MM.1S (cell line): ENCODE data around the gene SPACDR.

Source experiments
- DNase-seq: peaks from one replicate; pipeline ENCODE4 v3.0.0-alpha.2; 2015
- H2AFZ ChIP-seq: fragments of 300-600 bp; sonication (generic); 2 replicates; pipeline ENCODE4 v1.6.0; 2016; ENCODE audit warnings: antibody characterized with exemption, low read length
- H3F3A ChIP-seq: fragments of 300-600 bp; sonication (generic); 2 replicates; pipeline ENCODE4 v1.6.1; 2016; ENCODE audit warnings: mild to moderate bottlenecking, antibody characterized with exemption, low read length, moderate library complexity, mixed read lengths; ENCODE audit not compliant: insufficient read depth
- H3K27ac ChIP-seq: fragments of 300-600 bp; sonication (generic); 2 replicates; pipeline ENCODE4 v1.5.1; 2016; ENCODE audit warnings: mild to moderate bottlenecking, low read length
- H3K27me3 ChIP-seq: fragments of 300-600 bp; sonication (generic); replicated peaks from 2 replicates; pipeline ENCODE4 v1.6.0; 2016; ENCODE audit warnings: low read length; ENCODE audit not compliant: insufficient read depth
- H3K36me3 ChIP-seq: fragments of 300-600 bp; sonication (generic); replicated peaks from 2 replicates; pipeline ENCODE4 v1.6.1; 2016; ENCODE audit warnings: mild to moderate bottlenecking, low read length, mixed read lengths; ENCODE audit not compliant: insufficient read depth
- H3K4me1 ChIP-seq: fragments of 300-600 bp; sonication (generic); 2 replicates; pipeline ENCODE4 v1.6.1; 2016; ENCODE audit warnings: low read length, mixed read lengths
- H3K4me2 ChIP-seq: fragments of 300-600 bp; sonication (generic); 2 replicates; pipeline ENCODE4 v1.6.0; 2016; ENCODE audit warnings: low read depth, low read length
- H3K4me3 ChIP-seq: fragments of 300-600 bp; sonication (generic); 2 replicates; pipeline ENCODE4 v1.5.1; 2016; ENCODE audit warnings: low read length, mixed read lengths
- H3K79me2 ChIP-seq: fragments of 300-600 bp; sonication (generic); 2 replicates; pipeline ENCODE4 v1.6.1; 2016; ENCODE audit warnings: mixed run types, low read length, mixed read lengths
- H3K9ac ChIP-seq: fragments of 300-600 bp; sonication (generic); 2 replicates; pipeline ENCODE4 v1.6.1; 2016; ENCODE audit warnings: low read length, mixed read lengths
- H3K9me2 ChIP-seq: fragments of 300-600 bp; sonication (generic); replicated peaks from 2 replicates; pipeline ENCODE4 v1.6.1; 2016; ENCODE audit warnings: mild to moderate bottlenecking, low read length, mixed read lengths; ENCODE audit not compliant: insufficient read depth
- H3K9me3 ChIP-seq: fragments of 300-600 bp; sonication (generic); replicated peaks from 2 replicates; pipeline ENCODE4 v1.6.1; 2016; ENCODE audit warnings: mild to moderate bottlenecking, low read length, mixed read lengths; ENCODE audit not compliant: insufficient read depth
- H4K20me1 ChIP-seq: fragments of 300-600 bp; sonication (generic); 2 replicates; pipeline ENCODE4 v1.6.1; 2016; ENCODE audit warnings: mild to moderate bottlenecking, low read length, moderate library complexity, mixed read lengths; ENCODE audit not compliant: insufficient read depth
- CTCF ChIP-seq: fragments of 300-600 bp; sonication (generic); IDR thresholded peaks from 2 replicates; pipeline ENCODE4 v1.5.1; 2016; ENCODE audit warnings: antibody characterized with exemption, low read length, mixed read lengths
- EZH2 ChIP-seq: fragments of 300-600 bp; sonication (generic); optimal IDR thresholded peaks from 2 replicates; pipeline ENCODE3; 2017; ENCODE audit warnings: low read depth, mild to moderate bottlenecking, antibody characterized with exemption, low read length, mixed read lengths
- EZH2phosphoT487 ChIP-seq: fragments of 300-600 bp; sonication (generic); IDR thresholded peaks from 2 replicates; pipeline ENCODE4 v1.6.1; 2018; ENCODE audit warnings: antibody characterized with exemption, low read length

Gene SPACDR

GRCh38 chr7:100472854-100473499 is 8.9 kb upstream of the SPACDR start:
- H3F3A ChIP-seq, result no peaks in the 10 kb centered on the region; the same call in 1 of the 2 replicates
- no peak for DNase-seq
- TF ChIP-seq EZH2phosphoT487 (no peak), CTCF (no peak), EZH2 (no peak)
- no peak overlapping the region for H3K27ac ChIP-seq
- no peaks in the 10 kb centered on the region for H3K36me3 ChIP-seq
- no peak overlapping the region for H3K9ac ChIP-seq
- no peaks in the 10 kb centered on the region for H3K9me3 ChIP-seq
- H3K4me1 ChIP-seq, result 0 out of 2 replicates have a peak, but pooled peaks cover 5% of the 10 kb centered on the region
- no peak overlapping the region for H3K4me2 ChIP-seq
- no peak overlapping the region for H2AFZ ChIP-seq
- no peaks in the 10 kb centered on the region for H3K27me3 ChIP-seq
- no peaks in the 10 kb centered on the region for H4K20me1 ChIP-seq
- H3K4me3 ChIP-seq, result no peak overlapping the region
- H3K9me2 ChIP-seq, result no peaks in the 10 kb centered on the region
- H3K79me2 ChIP-seq, result peaks cover 29% of the 10 kb centered on the region

GRCh38 chr7:100472121-100472851 is 8.2 kb upstream of the SPACDR start:
- 0 out of 2 replicates have a peak, but pooled peaks cover 3% of the 10 kb centered on the region for H3K4me1 ChIP-seq
- no peak overlapping the region for H3K27ac ChIP-seq
- no peak for TF ChIP-seq CTCF
- TF ChIP-seq EZH2, result no peak
- TF ChIP-seq EZH2phosphoT487, result no peak
- no peaks in the 10 kb centered on the region for H3K27me3 ChIP-seq
- H3K79me2 ChIP-seq, result peaks cover 22% of the 10 kb centered on the region
- no peak for DNase-seq
- H3K4me3 ChIP-seq, result no peak overlapping the region
- H3K36me3 ChIP-seq, result no peaks in the 10 kb centered on the region
- no peak overlapping the region for H3K9ac ChIP-seq
- H3F3A ChIP-seq, result no peaks in the 10 kb centered on the region; the same call in 1 of the 2 replicates
- no peaks in the 10 kb centered on the region for H4K20me1 ChIP-seq
- H3K4me2 ChIP-seq, result no peak overlapping the region
- no peaks in the 10 kb centered on the region for H3K9me3 ChIP-seq
- no peaks in the 10 kb centered on the region for H3K9me2 ChIP-seq
- no peak overlapping the region for H2AFZ ChIP-seq

- Histone ChIP-seq H3K27ac (no peak overlapping the region), H3K9me2 (no peaks in the 10 kb centered on the region), H3F3A (no peaks in the 10 kb centered on the region; the same call in 1 of the 2 replicates), H2AFZ (no peak overlapping the region), H3K4me2 (no peak overlapping the region), H3K9ac (no peak overlapping the region), H4K20me1 (no peaks in the 10 kb centered on the region), H3K4me1 (no peaks in the 10 kb centered on the region), H3K27me3 (no peaks in the 10 kb centered on the region), H3K4me3 (no peak overlapping the region), H3K9me3 (no peaks in the 10 kb centered on the region), H3K79me2 (peaks cover 11% of the 10 kb centered on the region), H3K36me3 (no peaks in the 10 kb centered on the region)
- no peak for DNase-seq
- TF ChIP-seq EZH2 (no peak), EZH2phosphoT487 (no peak), CTCF (no peak)
Observed at GRCh38 chr7:100471021-100471420, 7.0 kb upstream of the SPACDR start.
